ENCODE data around the gene TAS2R39.

DNA sequence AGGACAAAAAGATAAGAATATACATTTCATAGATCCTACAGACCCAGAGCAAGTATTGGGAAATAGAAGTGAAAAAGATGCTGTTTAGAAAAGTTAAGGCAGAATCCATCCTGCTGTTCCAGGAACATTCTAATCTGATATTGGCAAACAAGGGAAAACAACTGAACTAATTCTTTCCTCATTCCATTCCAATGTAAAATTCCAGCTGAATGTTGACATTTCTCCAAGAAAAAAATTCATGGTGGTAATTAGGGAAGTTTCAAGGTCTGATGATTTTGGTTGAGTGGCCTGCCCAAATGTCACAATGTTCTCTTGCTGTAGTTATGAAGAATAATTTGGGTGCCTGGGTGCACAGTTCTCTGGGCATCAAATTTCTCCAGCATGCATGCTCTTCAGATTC, 36.1 kb upstream of the TAS2R39 start:
- TF ChIP-seq, protein P1, sequence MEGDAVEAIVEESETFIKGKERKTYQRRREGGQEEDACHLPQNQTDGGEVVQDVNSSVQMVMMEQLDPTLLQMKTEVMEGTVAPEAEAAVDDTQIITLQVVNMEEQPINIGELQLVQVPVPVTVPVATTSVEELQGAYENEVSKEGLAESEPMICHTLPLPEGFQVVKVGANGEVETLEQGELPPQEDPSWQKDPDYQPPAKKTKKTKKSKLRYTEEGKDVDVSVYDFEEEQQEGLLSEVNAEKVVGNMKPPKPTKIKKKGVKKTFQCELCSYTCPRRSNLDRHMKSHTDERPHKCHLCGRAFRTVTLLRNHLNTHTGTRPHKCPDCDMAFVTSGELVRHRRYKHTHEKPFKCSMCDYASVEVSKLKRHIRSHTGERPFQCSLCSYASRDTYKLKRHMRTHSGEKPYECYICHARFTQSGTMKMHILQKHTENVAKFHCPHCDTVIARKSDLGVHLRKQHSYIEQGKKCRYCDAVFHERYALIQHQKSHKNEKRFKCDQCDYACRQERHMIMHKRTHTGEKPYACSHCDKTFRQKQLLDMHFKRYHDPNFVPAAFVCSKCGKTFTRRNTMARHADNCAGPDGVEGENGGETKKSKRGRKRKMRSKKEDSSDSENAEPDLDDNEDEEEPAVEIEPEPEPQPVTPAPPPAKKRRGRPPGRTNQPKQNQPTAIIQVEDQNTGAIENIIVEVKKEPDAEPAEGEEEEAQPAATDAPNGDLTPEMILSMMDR (conservative IDR thresholded peaks at IDR 0.05; ENCODE audit: low read depth, low read length), result no peak
- TF ChIP-seq POLR2A (IDR thresholded peaks at IDR 0.05; ENCODE audit: low read depth, low read length), result no peak
